NCI-H1105 treated with DMSO at 0.1 percent for 48 hours (cell line): ENCODE results near the gene TARS1.
A peak's percentile ranks its signal among the peaks of the same experiment; 100 is the strongest.

ENCODE experiments used
- DNase-seq: peaks from one replicate; lab custom pipeline; 2025; lab: John Stamatoyannopoulos, UW

The TARS1 gene

GRCh38 chr5:33439905-33440481 lies 772 bp upstream of the TARS1 start:
- DNase-seq: peak; percentile 68

- DNase-seq: peak; percentile 72
Measured at GRCh38 chr5:33441241-33442177, 744 bp downstream of the TARS1 start.

- no peak for DNase-seq
Measured at GRCh38 chr5:33444542-33444941, 3.8 kb downstream of the TARS1 start.

- no peak for DNase-seq
Measured at GRCh38 chr5:33445798-33446197, 5.0 kb downstream of the TARS1 start.

GRCh38 chr5:33448118-33448517 lies 7.4 kb downstream of the TARS1 start:
- DNase-seq: no peak

- no peak for DNase-seq
Measured at GRCh38 chr5:33457126-33457525, 16.4 kb downstream of the TARS1 start.

GRCh38 chr5:33457817-33458216 lies 17.1 kb downstream of the TARS1 start:
- DNase-seq: no peak

- DNase-seq: no peak
Measured at GRCh38 chr5:33460210-33460609, 19.4 kb downstream of the TARS1 start.

- DNase-seq: no peak
Measured at GRCh38 chr5:33462456-33462855, 21.7 kb downstream of the TARS1 start.

- DNase-seq: no peak
Measured at GRCh38 chr5:33465120-33465519, 24.4 kb downstream of the TARS1 start.

GRCh38 chr5:33468775-33469435 lies 28.1 kb downstream of the TARS1 start:
- DNase-seq: no peak

GRCh38 chr5:33470544-33470943 lies 29.8 kb downstream of the TARS1 start:
- peak; percentile 37 for DNase-seq

- DNase-seq: no peak
Measured at GRCh38 chr5:33472805-33473409, 32.1 kb downstream of the TARS1 start.

GRCh38 chr5:33474004-33474403 lies 33.2 kb downstream of the TARS1 start:
- DNase-seq: no peak

- DNase-seq: no peak
Measured at GRCh38 chr5:33474931-33475499, 34.2 kb downstream of the TARS1 start.

GRCh38 chr5:33475706-33476105 lies 34.9 kb downstream of the TARS1 start:
- DNase-seq: no peak

GRCh38 chr5:33476992-33477391 lies 36.2 kb downstream of the TARS1 start:
- no peak for DNase-seq

- DNase-seq: no peak
Measured at GRCh38 chr5:33477816-33478215, 37.1 kb downstream of the TARS1 start.

- DNase-seq: no peak
Measured at GRCh38 chr5:33479311-33479710, 38.5 kb downstream of the TARS1 start.

GRCh38 chr5:33480876-33481275 lies 40.1 kb downstream of the TARS1 start:
- DNase-seq: no peak

GRCh38 chr5:33482335-33482734 lies 41.6 kb downstream of the TARS1 start:
- DNase-seq: no peak

- DNase-seq: no peak
Measured at GRCh38 chr5:33487236-33487635, 46.5 kb downstream of the TARS1 start.
